Activated CD8-positive, alpha-beta memory T cell treated with anti-CD3 and anti-CD28 coated beads for 36 hours (primary cell): ENCODE data around the gene NT5DC3. TPM values are rescaled to one million over a fixed set of nuclear protein-coding genes. Genes with fewer than 3 reads are reported as not detected.

Experiments used
- CTCF ChIA-PET: fragments of 350-600 bp; sonication (Branson Sonifier 250); formaldehyde crosslinking; loops from one replicate; lab custom pipeline; 2021; ENCODE audit warnings: antibody characterized with exemption; lab: Charles Lee
- POLR2A ChIA-PET: fragments of 350-600 bp; sonication (Branson Sonifier 250); formaldehyde crosslinking; loops from one replicate; lab custom pipeline; 2021; ENCODE audit warnings: antibody characterized with exemption; lab: Charles Lee
- total RNA-seq, 2 experiments: library from RNA; stranded (reverse); gene quantifications; one replicate each; pipeline ENCODE4 v1.2.3, GENCODE V29; 2021

NT5DC3 gene
- total RNA-seq, 2 experiments from 2014 or later, result 12.3 to 12.7 TPM

DNA sequence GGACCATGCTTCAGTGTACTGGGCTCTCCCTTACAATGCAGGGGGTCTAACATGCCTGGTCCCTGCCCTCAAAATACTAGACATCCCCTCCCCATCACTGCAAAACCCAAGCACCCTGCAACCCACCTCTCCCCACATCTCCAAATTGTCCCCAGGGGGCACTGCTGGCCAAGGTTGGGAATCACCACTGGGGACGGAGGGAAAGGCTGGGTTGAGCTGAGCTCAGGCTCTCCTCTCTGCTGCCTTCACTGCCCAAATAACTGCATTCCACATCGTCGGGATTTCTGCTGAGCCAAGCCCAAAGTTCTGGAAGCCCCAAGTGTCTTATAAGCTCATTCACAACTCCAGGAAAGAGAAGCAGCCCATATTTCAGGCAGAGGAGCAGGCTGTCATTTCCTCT lies 69.6 kb downstream of the NT5DC3 start:
- CTCF ChIA-PET, result no interaction called here
- POLR2A ChIA-PET, result no interaction called here

DNA sequence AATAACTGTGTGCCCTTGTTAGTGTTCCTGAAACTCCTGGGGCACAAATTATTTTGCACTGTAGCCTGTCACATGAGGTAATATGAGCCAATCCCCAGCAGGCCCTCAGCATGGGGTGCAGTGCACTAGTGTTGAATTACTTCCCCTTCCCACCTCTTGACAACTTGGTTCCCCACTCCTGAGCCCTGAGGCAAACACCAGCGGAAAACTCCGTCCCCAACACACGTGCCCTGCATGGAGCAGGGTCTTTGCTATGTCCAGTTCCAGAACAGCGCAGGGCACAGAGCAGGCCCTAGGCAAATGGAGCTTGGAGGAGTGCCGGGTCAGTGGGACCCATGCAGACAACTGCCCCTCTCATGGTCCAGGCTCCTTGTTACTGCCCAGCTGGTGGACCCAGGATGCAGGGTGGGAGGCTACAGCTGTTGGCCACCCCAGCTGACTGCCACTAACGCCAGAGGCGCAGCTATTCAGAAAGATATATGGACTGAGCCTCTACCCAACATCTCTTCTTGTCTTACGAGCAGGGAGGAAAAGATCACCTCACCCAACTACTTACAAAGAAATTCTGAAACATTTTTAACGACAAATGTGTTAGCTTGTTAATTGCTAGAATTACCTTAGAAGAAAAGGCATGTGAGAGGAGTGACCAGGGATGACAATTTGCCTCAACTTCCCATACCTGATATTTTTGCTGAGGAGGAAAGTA lies 71.6 kb downstream of the NT5DC3 start:
- ChIA-PET CTCF (no interaction called here), POLR2A (no interaction called here)

GRCh38 chr12:103768467-103769123 lies 72.4 kb downstream of the NT5DC3 start:
- CTCF ChIA-PET, result no interaction called here
- POLR2A ChIA-PET, result no interaction called here

DNA sequence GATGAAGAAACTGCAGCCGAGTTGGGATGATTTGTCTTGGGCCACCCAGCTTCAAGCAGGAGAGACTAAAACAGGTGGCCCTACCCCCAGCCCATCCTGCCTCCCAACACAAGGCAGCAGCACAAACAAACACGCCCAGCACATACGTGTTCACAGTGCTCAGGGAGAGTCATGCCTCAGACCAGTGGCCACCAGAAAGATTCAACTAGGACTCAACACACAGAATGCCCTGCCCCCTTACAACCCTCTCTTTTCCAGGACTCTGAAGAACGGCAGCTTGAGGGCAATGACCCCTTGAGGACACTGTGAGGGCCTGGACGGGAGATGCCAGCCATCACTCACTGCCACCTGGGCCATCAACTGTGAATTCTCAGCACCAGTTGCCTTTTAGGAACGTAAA lies 75.0 kb downstream of the NT5DC3 start:
- ChIA-PET CTCF (no interaction called here), POLR2A (no interaction called here)

DNA sequence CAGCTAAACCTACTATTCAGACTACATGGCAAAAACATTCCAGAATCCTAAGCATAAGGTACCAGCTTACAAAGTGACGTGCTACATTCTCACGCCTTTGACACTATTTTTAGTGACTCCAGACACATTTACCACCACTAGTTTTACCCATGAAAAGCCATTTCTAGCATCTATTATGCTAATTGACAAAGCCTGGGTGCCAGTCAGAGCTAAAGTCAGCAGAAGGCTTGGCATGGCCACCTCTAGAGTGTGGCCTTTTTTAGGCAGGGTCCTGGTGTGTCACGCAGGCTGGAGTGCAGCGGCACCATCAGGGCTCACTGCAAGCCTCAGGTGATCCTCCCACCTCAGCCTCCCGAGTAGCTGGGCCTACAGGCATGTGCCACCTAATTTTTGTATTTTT lies 75.7 kb downstream of the NT5DC3 start:
- CTCF ChIA-PET, result no interaction called here
- POLR2A ChIA-PET, result no interaction called here

DNA sequence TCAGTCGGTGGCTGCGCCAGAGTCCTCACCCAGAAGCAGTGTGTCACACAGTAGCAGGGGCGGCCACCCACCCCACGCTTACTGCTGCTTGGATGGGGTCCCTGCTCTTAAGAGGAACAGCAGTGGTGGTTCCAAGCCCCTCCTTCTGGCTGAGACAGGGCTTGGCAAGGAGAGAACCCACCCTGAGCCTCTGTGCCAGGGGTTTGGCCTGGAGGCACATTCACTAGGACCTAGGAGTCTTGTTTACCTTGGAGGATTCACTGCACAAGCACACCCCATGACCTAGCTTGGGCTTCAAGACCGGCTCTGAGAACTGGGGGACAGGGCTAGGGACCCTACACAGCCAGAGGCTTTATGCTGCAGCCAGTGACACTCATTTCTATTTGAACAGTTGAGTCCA lies 78.6 kb downstream of the NT5DC3 start:
- CTCF ChIA-PET, result no interaction called here
- POLR2A ChIA-PET, result no interaction called here

GRCh38 chr12:103758310-103759089 lies 82.5 kb downstream of the NT5DC3 start:
- ChIA-PET POLR2A (no interaction called here), CTCF (no interaction called here)

DNA sequence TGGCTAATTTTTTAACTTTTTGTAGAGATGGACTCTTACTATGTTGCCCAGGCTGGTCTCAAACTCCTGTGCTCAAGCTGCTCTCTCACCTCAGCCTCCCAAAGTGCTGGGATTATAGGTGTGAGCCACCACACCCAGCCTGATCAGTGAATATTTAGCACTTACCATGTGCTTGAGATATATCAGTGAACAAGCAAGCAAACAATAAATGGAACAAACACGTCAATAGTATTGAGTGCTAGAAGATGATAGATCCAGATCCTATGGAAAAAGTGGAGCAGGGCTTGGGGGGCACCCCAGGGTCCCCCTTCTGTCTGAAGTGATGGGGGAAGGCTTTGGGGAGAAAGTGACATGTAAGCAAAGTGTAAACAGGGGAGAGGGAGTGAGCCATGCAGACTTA lies 83.8 kb downstream of the NT5DC3 start:
- POLR2A ChIA-PET, result no interaction called here
- CTCF ChIA-PET, result no interaction called here

DNA sequence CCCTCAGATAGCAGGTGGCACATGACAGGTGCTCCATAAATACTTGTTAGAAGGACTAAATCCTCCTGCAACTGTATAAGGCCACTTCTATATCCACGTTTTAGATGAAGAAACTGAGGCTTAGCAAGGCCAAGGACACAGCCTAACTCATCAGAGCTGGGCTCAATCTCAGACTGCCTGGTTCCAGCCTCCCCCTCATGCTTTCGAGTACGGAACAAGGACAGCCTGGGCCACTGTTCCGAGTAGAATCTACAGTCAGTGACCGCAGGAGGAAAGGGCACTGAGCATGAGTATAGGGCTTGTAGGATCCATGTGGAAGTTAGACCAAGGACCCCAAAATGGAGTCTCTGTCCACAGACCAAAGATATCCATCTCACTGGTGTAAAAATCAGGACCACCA lies 84.6 kb downstream of the NT5DC3 start:
- ChIA-PET POLR2A (no interaction called here), CTCF (no interaction called here)

DNA sequence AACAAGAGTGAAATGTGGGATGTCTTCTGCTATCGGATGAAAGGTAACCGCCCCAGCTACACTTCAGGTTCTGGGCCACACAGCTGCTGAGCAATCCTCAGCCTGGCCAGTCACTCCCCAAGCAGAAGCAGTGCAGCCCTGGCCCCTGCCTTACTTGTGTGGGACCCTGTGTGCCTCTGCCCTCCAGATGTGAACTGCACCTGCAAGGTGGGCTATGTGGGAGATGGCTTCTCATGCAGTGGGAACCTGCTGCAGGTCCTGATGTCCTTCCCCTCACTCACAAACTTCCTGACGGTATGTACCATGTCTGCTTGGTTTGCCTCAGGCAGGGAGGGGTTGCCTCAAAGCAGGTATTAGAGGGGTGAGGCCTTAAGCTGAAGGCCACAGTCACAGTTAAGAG lies 85.6 kb downstream of the NT5DC3 start:
- ChIA-PET CTCF (no interaction called here), POLR2A (no interaction called here)

- CTCF ChIA-PET, result interaction anchor here (0.5 kb wide), 1 partner anchor 23 kb away, joined by 4 read pairs; no protein-coding TSS in a partner anchor
- POLR2A ChIA-PET, result no interaction called here
Measured at GRCh38 chr12:103751600-103751999, 89.4 kb downstream of the NT5DC3 start.

GRCh38 chr12:103751171-103751570 lies 89.9 kb downstream of the NT5DC3 start:
- POLR2A ChIA-PET, result no interaction called here
- CTCF ChIA-PET, result interaction anchor here (0.5 kb wide), 1 partner anchor 23 kb away, joined by 4 read pairs; no protein-coding TSS in a partner anchor

DNA sequence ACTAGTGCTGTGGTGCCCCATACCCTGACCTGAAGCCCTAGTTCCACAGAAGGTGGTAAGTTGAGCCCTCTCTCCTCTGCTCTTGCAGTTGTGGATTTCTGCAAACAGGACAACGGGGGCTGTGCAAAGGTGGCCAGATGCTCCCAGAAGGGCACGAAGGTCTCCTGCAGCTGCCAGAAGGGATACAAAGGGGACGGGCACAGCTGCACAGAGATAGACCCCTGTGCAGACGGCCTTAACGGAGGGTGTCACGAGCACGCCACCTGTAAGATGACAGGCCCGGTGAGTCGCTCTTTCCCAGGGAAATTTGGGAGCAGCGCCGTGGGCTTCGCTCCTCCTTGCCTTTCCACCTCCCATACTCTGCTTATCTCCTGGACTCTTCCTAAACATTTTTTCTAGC lies 92.2 kb downstream of the NT5DC3 start:
- POLR2A ChIA-PET, result no interaction called here

GRCh38 chr12:103748002-103748401 lies 93.0 kb downstream of the NT5DC3 start:
- POLR2A ChIA-PET, result no interaction called here
- CTCF ChIA-PET, result no interaction called here

More for the DNA sequence above, 92.2 kb downstream of the NT5DC3 start:
- CTCF ChIA-PET, result no interaction called here

- ChIA-PET POLR2A (no interaction called here), CTCF (no interaction called here)
Measured at GRCh38 chr12:103745962-103746361, 95.1 kb downstream of the NT5DC3 start.

- CTCF ChIA-PET, result no interaction called here
- POLR2A ChIA-PET, result no interaction called here
Measured at GRCh38 chr12:103743788-103744187, 97.2 kb downstream of the NT5DC3 start.

GRCh38 chr12:103742349-103742932 lies 98.6 kb downstream of the NT5DC3 start:
- ChIA-PET CTCF (interaction anchor here (0.6 kb wide), 1 partner anchor 61 kb away, joined by 3 read pairs; no protein-coding TSS in a partner anchor), POLR2A (no interaction called here)

GRCh38 chr12:103737881-103738280 lies 103.2 kb downstream of the NT5DC3 start:
- ChIA-PET CTCF (no interaction called here), POLR2A (no interaction called here)

GRCh38 chr12:103736572-103736971 lies 104.5 kb downstream of the NT5DC3 start:
- ChIA-PET CTCF (interaction anchor here (1.4 kb wide), 1 partner anchor 12 kb away, joined by 3 read pairs; no protein-coding TSS in a partner anchor), POLR2A (no interaction called here)

DNA sequence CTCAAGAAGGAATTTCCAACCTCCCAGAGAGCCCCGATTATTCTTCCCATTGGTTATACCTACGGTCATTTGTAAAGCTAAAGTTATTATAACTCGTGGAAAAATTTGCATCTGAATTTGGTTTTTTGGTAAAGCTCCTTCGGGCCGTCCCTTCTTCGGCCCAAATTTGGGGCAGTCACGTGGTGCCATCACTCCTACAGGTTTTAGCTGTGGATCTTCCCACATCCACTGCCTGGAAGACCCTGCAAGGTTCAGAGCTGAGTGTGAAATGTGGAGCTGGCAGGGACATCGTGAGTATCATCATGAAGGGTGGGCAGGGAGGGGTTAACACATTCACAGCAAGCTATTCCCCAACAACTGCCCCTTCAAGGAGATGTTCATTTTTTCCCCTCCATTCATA lies 105.7 kb downstream of the NT5DC3 start:
- ChIA-PET POLR2A (no interaction called here), CTCF (interaction anchor here (1.4 kb wide), 1 partner anchor 11 kb away, joined by 3 read pairs; no protein-coding TSS in a partner anchor)
